K562 (cell line): ENCODE data around the gene ACADVL.

Experiments used
- SP1 ChIP-seq: sonication (generic); formaldehyde crosslinking; IDR thresholded peaks from 2 replicates; pipeline ENCODE4 v1.8.1; 2022; ENCODE audit warnings: mild to moderate bottlenecking, missing genetic modification reagents
- ZBTB43 ChIP-seq: sonication (generic); formaldehyde crosslinking; IDR thresholded peaks from 2 replicates; pipeline ENCODE4 v1.8.0; 2023; ENCODE audit warnings: mild to moderate bottlenecking, missing genetic modification reagents
- TF ChIP-seq, protein P1 (sequence below), 3 experiments: IDR thresholded peaks in 2 of 3; conservative IDR thresholded peaks in 1 of 3; 2 replicates each; pipeline ENCODE4 v1.5.1; 2011 to 2012; ENCODE audit warnings: low read length in 3 of 3, mild to moderate bottlenecking in 3 of 3, control low read depth in 2 of 3, improper control_type of control experiment in 1 of 3, inconsistent platforms in 1 of 3, low read depth in 1 of 3, mixed read lengths in 1 of 3, moderate library complexity in 1 of 3; ENCODE audit not compliant: insufficient read depth in 2 of 3
- TF ChIP-seq, protein P2 (sequence below): sonication (generic); formaldehyde crosslinking; IDR thresholded peaks from 2 replicates; pipeline ENCODE4 v1.9.0; 2022; ENCODE audit warnings: mild to moderate bottlenecking, missing genetic modification reagents

GRCh38 chr17:7248796-7249195 lies 29.1 kb downstream of the ACADVL start:
- no peak for TF ChIP-seq ZBTB43 (CRISPR knock-in tag)
- TF ChIP-seq, protein P1, sequence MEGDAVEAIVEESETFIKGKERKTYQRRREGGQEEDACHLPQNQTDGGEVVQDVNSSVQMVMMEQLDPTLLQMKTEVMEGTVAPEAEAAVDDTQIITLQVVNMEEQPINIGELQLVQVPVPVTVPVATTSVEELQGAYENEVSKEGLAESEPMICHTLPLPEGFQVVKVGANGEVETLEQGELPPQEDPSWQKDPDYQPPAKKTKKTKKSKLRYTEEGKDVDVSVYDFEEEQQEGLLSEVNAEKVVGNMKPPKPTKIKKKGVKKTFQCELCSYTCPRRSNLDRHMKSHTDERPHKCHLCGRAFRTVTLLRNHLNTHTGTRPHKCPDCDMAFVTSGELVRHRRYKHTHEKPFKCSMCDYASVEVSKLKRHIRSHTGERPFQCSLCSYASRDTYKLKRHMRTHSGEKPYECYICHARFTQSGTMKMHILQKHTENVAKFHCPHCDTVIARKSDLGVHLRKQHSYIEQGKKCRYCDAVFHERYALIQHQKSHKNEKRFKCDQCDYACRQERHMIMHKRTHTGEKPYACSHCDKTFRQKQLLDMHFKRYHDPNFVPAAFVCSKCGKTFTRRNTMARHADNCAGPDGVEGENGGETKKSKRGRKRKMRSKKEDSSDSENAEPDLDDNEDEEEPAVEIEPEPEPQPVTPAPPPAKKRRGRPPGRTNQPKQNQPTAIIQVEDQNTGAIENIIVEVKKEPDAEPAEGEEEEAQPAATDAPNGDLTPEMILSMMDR (IDR thresholded peaks at IDR 0.05 in 2 of 3, conservative IDR thresholded peaks at IDR 0.05 in 1 of 3; ENCODE audit: insufficient read depth in 2 of 3, low read depth in 1 of 3, low read length in 3 of 3): no peak
- TF ChIP-seq, protein P2, sequence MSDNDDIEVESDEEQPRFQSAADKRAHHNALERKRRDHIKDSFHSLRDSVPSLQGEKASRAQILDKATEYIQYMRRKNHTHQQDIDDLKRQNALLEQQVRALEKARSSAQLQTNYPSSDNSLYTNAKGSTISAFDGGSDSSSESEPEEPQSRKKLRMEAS (CRISPR knock-in tag): no peak
- TF ChIP-seq SP1 (CRISPR knock-in tag): no peak
